ENCODE data around the gene TENM3.

DNA sequence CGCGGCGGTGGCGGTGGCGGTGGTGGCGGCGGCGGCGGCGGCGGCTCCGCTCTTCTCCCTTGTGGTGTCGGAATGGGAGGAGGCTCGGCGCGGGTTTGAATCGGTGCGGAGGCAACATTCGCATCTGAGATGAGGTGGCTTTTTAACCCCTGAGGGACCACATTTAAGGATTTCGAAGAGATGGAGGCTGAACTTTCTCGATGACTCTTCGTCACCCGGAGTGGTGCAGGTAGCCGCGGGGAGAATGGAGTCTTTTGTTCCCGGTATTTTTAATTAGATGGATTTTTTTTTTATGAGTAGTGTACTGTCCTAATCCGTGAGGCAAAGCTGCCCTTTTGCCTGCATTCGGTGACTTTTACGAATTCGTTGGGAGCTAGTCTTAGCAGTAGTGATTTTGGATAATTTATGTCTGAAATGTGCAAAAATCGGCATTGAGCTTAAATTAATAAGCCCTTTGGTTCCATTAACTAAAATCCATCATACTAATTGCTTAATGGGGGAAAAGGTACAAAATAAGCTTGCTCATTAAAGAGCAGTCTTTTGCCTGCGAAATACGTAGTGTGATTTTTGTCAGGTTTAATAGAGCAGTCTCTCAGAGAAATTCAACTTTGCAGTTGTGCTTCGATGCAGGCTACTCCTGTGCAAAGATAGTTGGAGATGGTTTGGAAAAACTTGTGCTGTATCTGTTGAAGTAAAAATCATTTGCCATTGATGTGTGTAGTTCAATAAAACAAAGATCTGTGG, 206.2 kb downstream of the TENM3 start:
- TF ChIP-seq POLR2AphosphoS5 (IDR thresholded peaks at IDR 0.05; ENCODE audit: borderline replicate concordance, low read depth, low read length) = no peak
- no peak for TF ChIP-seq EZH2 (IDR thresholded peaks at IDR 0.05)
- no peak for TF ChIP-seq FOXP2 (optimal IDR thresholded peaks at IDR 0.05; ENCODE audit: control extremely low read depth, extremely low read length, insufficient read depth)
